GM19035 (cell line): Measurements from ENCODE around the gene TNFAIP3.
"Not testable (repeated sequence)": the region's sequence is repeated elsewhere in the genome, so short reads cannot be mapped to it uniquely, and the experiment has no call there.

Experiments
- ATAC-seq: cut with Tn5 transposase; IDR thresholded peaks from one replicate; pipeline ENCODE4 v1.9.1; 2021; ENCODE audit not compliant: unreplicated experiment

Gene TNFAIP3

DNA sequence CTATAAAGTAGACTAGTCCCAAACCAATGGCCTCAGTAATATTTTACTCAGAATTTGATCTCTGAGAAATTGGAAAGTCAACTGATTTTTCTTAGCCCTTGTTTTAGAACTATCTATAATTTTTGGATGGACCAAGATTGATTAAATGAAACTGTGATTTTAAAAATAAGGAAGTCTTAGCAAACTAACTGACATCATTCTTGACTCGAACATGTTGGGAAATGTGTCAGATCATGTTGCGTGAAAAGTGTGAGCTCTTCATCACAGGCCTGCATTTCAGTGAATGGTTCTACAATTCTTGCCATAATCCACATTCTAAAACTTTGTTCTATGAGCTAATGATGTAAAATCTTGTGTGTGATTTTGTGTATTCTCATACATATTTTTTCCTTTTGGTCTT, 11.0 kb downstream of the TNFAIP3 start:
- no peak for ATAC-seq

DNA sequence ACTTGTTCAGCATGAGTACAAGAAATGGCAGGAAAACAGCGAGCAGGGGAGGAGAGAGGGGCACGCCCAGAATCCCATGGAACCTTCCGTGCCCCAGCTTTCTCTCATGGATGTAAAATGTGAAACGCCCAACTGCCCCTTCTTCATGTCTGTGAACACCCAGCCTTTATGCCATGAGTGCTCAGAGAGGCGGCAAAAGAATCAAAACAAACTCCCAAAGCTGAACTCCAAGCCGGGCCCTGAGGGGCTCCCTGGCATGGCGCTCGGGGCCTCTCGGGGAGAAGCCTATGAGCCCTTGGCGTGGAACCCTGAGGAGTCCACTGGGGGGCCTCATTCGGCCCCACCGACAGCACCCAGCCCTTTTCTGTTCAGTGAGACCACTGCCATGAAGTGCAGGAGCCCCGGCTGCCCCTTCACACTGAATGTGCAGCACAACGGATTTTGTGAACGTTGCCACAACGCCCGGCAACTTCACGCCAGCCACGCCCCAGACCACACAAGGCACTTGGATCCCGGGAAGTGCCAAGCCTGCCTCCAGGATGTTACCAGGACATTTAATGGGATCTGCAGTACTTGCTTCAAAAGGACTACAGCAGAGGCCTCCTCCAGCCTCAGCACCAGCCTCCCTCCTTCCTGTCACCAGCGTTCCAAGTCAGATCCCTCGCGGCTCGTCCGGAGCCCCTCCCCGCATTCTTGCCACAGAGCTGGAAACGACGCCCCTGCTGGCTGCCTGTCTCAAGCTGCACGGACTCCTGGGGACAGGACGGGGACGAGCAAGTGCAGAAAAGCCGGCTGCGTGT, 11.6 kb downstream of the TNFAIP3 start:
- no peak for ATAC-seq

DNA sequence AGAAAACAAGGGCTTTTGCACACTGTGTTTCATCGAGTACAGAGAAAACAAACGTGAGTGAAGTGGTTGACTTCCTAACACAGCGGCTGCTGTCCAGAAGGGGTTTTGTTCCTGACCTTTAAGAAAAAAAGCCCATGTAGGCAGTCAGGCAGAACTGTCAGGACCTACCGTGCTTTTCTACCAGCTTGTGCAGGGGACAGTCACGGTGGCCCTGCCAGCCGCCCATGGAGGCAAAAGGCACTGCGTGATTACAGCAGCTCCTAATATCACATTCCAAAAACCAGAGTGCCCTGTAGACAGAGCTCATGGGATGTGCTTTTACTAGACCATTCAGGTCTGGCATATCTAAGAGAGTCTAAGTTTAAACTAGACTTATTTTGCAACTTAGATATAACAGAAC, 12.2 kb downstream of the TNFAIP3 start:
- no peak for ATAC-seq

DNA sequence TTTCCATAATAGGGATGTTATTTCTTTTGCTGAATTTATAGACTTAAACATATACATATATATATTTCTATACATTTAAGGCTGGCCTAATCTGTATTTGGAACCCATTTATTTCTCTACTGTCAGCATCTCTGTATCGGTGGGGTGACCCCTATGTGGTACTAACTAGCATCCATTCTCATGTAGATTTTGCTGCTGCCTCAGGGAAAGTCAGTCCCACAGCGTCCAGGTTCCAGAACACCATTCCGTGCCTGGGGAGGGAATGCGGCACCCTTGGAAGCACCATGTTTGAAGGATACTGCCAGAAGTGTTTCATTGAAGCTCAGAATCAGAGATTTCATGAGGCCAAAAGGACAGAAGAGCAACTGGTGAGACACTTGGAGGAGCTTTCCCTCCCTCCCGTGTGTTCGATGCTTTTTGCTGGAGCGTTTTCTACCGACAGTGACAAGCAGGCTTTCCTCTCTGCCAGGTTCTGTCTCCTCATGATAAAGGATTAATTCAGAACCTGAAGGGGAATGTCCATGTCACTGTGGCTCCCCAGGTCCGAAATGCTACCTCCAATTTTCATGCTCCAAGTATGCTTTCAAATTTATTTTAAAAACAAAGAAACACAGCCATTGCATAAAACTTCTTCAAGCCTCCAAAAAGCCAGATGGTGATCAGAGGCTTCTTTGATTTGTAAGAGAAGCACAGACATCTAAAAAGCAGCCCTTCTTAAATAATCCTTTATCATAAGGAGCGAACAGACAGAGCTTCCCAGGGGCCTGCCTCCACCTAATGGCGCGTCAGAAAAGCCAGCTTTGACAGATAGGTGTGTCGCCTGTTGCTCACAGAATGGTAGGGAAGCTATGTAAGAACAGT, 13.1 kb downstream of the TNFAIP3 start:
- no peak for ATAC-seq

DNA sequence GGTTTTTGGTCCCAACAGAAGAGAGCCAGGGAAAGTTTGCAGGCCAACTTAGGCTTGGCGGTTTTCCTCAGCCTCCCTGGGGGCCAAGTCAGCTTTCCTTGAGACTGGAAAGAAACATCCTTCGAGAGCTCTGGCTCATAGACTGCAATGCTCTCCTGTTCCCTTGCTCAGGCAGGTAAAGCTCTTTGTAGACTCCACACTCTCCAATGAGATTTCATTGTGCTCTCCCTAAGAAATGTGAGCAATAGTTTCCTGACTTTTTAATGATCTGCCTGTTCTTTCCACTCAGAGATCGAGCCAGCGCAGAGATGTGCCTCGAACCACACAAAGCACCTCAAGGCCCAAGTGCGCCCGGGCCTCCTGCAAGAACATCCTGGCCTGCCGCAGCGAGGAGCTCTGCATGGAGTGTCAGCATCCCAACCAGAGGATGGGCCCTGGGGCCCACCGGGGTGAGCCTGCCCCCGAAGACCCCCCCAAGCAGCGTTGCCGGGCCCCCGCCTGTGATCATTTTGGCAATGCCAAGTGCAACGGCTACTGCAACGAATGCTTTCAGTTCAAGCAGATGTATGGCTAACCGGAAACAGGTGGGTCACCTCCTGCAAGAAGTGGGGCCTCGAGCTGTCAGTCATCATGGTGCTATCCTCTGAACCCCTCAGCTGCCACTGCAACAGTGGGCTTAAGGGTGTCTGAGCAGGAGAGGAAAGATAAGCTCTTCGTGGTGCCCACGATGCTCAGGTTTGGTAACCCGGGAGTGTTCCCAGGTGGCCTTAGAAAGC, 13.9 kb downstream of the TNFAIP3 start:
- ATAC-seq, result no peak

DNA sequence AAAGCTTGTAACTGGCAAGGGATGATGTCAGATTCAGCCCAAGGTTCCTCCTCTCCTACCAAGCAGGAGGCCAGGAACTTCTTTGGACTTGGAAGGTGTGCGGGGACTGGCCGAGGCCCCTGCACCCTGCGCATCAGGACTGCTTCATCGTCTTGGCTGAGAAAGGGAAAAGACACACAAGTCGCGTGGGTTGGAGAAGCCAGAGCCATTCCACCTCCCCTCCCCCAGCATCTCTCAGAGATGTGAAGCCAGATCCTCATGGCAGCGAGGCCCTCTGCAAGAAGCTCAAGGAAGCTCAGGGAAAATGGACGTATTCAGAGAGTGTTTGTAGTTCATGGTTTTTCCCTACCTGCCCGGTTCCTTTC, 14.4 kb downstream of the TNFAIP3 start:
- ATAC-seq, result no peak

DNA sequence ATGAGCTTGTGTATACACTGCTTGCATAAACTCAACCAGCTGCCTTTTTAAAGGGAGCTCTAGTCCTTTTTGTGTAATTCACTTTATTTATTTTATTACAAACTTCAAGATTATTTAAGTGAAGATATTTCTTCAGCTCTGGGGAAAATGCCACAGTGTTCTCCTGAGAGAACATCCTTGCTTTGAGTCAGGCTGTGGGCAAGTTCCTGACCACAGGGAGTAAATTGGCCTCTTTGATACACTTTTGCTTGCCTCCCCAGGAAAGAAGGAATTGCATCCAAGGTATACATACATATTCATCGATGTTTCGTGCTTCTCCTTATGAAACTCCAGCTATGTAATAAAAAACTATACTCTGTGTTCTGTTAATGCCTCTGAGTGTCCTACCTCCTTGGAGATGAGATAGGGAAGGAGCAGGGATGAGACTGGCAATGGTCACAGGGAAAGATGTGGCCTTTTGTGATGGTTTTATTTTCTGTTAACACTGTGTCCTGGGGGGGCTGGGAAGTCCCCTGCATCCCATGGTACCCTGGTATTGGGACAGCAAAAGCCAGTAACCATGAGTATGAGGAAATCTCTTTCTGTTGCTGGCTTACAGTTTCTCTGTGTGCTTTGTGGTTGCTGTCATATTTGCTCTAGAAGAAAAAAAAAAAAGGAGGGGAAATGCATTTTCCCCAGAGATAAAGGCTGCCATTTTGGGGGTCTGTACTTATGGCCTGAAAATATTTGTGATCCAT, 15.3 kb downstream of the TNFAIP3 start:
- no peak for ATAC-seq

DNA sequence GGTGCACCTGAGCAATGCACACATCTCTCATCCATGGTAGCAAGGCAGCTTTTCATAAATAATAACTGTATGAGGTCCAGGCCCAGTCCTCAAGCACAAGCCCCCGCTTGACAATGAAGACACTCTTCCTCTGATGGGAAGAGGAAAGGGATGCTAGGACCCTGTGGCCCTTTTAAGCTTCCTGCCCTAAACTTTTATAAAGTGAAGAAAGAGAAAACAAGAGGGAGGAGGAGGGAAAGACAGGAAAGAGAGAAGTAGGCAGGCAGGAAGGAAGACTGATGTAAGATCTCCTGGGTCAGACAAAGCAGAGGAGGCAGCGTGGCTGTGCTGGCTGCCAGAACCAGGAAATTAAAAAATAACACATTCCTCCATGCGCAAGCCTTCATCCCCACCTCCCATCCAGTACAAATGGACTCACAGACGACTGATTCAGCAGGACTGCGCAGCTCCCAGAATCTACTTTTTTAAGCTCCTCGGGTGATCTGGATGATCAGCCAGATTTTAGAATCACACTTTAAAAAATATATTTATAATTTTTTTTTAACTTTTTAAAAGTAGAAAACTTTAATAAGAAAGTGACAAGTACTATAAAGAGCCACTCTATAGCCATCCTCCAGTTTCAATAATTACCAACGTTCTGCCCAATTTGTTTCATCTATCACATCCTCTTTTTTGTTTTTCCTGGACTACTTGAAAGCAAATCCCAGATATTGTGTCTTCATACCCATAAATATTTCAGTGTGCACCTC, 16.5 kb downstream of the TNFAIP3 start:
- no peak for ATAC-seq

DNA sequence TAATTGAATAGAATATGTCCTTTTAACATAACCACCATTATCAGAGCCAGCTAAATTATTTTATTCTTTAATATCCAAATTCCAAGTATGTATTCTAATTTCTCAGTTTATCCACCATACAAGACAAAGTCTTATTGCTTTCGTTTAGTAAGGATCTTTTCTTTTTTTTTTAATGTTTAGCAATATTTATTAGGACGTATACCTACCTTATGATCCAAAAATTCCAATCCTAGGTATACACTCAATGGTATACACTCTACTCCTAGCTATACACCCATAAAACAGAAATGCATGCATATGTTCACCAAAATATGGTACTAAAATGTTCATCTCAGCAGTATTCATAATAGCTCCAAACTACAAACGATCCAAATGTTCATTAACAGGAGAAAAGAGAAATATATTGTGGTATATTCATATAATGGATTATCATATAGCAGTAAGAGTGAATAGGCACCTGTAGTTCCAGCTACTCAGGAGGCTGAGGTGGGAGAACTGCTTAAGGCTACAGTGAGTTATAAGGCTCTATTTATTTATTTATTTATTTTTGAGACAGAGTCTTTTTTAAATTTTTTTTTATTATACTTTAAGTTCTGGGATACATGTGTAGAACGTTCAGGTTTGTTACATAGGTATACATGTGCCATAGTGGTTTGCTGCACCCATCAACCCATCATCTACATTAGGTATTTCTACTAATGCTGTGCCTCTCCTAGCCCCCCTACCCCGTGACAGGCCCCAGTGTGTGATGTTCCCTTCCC, 17.3 kb downstream of the TNFAIP3 start:
- no peak for ATAC-seq

DNA sequence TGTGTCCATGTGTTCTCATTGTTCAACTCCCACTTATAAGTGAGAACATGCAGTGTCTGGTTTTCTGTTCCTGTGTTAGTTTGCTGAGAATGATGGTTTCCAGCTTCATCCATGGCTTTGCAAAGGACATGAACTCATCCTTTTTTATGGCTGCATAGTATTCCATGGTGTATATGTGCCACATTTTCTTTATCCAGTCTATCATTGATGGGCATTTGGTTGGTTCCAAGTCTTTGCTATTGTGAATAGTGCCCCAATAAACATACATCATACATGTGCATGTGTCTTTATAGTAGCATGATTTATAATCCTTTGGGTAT, 17.8 kb downstream of the TNFAIP3 start:
- not testable (repeated sequence) for ATAC-seq

DNA sequence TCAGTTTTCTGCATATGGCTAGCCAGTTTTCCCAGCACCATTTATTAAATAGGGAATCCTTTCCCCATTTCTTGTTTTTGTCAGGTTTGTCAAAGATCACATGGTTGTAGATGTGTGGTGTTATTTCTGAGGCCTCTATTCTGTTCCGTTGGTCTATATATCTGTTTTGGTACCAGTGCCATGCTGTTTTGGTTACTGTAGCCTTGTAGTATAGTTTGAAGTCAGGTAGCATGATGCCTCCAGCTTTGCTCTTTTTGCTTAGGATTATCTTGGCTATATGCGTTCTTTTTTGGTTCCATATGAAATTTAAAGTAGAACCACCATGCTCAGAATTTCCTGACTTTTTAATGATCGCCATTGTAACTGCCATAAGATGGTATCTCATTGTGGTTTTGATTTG, 19.2 kb downstream of the TNFAIP3 start:
- not testable (repeated sequence) for ATAC-seq

DNA sequence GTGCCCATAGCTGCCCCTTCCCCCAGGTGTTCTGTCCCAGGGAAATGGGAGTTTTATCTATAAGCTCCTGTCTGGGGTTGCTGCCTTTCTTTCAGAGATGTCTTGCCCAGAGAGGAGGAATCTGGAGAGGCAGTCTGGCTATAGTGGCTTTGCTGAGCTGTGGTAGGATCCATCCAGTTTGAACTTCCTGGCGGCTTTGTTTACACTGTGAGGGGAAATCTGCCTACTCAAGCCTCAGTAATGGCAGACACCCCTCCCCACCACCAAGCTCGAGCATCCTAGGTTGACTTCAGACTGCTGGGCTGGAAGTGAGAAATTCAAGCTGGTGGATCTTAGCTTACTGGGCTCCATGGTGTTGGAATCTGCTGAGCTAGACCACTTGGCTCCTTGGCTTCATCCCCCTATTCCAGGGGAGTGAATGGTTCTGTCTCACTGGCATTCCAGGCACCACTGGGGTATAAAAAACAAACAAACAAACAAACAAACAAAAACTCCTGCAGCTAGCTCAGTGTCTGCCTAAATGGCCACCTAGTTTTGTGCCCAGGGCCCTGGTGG, 24.0 kb downstream of the TNFAIP3 start:
- ATAC-seq, result no peak

DNA sequence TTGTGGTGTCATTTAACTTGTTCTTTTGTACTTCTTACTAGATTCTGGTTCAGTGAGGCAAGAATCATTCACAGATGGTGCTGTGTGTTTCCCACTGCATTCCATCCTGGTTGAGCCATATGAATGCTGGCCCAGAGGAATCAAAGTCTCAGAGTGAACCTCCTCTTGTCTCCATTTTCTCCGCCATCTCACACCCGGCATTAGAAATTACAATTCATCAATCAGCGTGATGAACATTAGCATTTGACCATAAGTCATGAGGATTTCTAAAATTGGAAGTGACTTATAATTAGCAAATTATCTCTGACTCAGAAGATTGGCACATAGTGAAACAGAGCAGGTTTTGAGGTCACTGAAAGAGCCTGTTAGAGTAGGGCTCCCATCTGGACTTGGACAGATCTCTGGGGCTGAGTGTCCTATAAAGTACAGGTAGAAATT, 25.2 kb downstream of the TNFAIP3 start:
- no peak for ATAC-seq

DNA sequence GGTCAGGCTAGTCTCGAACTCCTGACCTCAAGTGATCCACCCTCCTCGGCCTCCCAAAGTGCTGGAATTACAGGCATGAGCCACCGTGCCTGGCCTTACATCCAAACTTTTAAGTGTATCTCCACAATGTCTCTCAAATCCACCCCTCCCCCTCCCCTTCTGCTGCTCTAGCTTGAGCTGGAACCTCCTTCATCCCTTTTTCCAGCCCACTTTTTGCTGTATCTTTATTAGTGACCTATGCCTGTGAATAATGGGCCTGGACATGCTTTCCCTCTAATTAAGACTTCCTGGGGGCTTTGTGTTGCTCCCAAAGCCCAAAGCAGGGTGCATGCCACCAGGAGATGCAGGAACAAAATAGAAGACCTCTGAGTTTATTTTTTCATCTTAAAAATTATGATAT, 26.1 kb downstream of the TNFAIP3 start:
- no peak for ATAC-seq

DNA sequence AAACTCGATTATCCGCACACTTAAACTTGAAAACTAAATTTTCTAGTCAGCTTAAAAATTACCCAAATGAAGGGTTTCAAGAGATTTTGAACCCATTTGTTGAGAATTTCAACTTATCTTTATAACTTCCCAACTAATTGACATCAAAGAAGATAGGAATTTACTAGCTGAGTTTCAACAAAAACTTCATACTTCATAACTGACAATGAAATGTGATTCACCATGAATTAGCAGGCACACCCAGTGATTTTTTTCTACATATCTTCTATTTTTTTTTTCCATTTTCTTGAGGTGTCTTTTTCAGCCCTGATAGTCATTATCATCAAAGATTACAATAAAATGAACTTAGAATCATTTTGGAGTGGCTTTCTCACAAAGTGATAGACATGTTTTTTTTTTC, 26.7 kb downstream of the TNFAIP3 start:
- ATAC-seq, result no peak

DNA sequence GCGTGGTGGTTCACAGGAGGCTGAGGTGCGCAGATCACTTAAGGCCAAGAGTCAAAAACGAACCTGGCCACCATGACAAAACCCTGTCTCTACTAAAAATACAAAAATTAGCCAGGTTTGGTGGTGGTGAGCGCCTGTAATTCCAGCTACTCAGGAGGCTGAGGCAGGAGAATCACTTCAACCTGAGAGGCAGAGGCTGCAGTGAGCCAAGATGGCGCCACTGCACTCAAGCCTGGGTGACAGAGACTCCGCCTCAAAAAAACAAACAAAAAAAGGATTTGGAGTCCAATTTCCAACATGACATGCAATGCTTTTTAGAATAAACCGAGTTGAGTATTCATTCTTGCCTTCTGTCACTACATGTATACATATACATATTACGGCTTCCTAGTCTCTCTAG, 27.3 kb downstream of the TNFAIP3 start:
- ATAC-seq, result not testable (repeated sequence)

DNA sequence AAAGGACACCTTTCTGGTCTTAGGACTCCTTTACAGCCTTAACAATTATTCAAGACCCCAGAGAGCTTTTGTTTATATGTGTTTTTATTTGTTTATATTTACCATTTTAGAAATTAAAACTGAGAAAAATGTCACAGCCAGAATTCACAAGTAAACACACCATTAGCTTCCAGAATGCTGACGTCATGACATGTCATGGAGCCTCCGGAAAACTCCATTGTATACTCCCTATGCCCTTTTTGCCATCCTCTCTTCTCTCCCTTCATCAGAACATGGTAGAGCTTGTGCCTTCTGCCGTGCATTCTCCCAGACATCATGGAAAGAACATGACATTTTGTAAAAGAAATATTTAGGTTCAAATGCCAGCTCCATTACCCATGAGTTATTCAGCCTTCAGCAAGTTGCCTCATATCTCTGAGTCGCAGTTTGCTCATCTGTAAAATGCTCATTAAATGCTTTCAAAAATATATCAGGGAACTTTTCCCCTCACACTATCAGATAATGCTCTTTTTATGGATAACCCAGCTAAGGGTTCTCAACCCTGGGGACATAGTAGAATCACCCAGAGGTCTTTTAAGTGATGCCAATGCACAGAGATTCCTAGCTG, 27.8 kb downstream of the TNFAIP3 start:
- ATAC-seq, result no peak

DNA sequence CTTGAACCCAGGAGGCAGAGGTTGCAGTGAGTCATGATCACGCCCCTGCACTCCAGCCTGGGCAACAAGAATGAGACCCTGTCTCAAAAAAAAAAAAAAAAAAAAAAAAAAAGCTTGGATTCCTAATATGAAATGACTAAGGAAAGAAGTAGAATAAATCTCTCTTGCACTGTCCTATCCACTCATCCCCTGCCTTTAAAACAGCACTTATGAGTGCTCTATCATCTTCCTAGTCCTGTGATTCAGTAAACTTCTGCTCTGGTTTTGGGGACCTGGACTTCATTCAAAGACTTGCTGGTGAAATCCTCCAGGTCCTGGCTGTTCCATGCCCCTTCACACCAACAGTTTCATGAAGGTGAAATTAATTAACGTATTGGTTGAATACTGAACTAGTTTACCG, 29.6 kb downstream of the TNFAIP3 start:
- no peak for ATAC-seq

DNA sequence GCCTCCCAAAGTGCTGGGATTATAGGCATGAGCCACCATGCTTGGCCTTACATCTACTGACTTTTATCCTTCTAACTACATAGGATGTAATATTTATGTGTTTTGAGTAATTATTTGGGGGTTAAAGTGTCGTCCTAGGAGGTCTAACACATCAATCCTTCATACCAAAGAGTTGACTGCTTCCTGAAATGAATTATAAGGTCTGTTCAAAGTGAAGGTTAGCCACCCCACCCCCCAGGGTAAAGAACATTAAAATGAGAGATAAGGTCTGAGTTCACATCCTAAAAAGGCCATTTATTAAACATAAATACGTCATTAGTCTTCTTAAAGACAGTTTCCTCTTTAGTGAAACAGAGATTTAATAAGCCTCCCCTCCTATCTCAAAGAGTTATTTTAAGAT, 33.8 kb downstream of the TNFAIP3 start:
- no peak for ATAC-seq
